UCSD-AML1 (cell line): Measurements from ENCODE around the gene CGRRF1.
A peak's percentile ranks its signal among the peaks of the same experiment; 100 is the strongest.

ENCODE experiments used
- DNase-seq: peaks from one replicate; lab custom pipeline; 2025; ENCODE audit not compliant: unreplicated experiment; lab: John Stamatoyannopoulos, UW

The CGRRF1 gene

DNA sequence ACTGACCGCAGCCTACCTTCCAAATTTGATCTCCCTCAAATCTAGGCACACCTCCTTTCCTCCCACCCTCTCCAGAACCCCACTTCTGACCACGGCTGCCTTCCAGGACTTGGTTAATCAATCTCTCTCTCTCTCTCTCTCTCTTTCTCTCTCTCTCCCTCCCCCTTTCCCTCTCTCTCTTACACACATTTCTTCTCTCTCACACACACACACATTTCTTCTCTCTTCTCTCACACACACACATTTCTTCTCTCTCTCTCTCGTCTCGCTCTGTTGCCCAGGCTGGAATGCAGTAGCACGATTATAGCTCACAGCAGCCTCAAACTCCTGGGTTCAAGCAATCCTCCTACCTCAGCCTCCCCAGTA is 20.4 kb upstream of the CGRRF1 start:
- no peak for DNase-seq

DNA sequence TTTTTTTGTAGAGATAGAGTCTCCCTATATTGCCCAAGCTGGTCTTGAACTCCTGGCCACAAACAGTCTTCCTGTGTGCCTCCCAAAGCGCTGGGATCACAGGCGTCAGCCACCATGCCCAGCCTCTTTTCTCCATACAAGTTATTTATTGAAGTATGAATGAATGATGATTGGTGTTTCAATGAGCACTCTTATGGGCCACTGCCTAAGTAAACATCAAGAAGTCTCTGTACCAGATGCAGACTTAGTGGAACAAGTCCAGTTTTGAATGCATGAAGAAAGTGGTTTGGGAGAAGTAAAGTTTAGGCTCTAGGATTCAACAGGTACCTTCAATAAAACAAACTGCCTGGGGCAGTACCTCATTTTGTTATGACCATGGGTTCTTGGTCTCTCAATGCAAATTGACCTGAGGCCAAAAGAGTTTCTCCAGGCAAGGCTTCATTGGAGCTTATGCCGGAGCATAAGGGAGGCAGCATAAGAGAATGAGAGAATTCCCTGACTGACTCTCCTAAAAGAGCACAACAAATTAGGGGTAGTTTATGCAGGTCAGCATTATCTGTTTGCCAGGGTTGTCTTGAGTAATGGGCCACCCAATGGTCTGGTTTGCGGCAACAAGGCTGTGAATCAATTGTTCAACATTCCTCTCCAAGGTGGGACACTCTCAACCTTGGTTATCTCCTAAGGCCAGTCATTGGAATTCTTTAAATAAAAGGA is 19.8 kb upstream of the CGRRF1 start:
- DNase-seq = no peak

DNA sequence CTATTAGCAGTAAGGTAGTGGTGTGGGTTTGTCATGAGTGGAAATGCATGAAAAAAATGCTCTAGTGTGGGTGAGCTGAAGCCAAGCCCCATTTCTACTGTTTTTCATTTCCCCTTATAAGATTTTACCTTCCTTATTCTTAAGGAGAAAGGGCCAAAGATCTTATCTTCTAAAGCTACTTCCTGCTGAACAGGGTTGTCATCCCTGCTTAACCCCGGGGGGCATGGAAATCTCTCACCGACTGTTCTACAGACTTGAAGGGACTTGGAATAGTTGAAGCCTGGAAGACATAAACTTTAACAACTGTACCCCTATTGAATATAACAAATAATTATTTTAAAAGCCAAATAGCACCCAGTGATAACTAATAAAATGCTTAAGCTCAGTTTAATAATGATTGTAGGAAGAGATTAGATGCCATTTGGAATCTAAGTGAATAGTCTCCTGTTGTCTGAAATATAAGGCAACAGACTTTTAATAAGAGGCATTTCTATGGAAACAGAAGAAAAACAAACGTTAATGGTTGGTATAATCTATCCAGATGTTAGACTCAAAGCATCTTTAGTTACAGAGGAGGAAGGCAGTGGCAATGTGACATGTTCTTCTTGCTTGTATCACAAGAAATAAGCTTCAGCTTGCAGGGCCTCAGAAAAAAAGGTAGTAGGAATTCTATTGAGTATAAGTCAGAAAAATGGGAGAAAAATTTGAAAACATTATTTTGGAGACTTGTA is 19.1 kb upstream of the CGRRF1 start:
- no peak for DNase-seq

DNA sequence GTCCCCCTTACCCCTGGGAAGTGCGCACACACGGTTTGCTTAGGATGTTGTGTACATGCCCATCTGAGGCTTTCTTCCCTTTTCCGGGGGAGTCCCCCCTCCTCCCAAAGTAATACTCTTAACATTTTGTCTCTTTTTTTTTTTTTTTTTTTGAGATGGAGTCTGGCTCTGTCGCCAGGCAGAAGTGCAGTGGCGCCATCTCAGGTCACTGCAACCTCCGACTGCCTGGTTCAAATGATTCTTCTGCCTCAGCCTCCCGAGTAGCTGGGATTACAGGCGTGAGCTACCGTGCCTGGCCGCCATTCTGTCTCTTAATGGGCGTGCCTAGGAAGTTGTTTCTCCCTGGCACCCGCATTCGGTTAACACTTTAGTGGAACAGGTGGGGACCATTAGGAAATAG is 16.4 kb upstream of the CGRRF1 start:
- peak; percentile 33 for DNase-seq

DNA sequence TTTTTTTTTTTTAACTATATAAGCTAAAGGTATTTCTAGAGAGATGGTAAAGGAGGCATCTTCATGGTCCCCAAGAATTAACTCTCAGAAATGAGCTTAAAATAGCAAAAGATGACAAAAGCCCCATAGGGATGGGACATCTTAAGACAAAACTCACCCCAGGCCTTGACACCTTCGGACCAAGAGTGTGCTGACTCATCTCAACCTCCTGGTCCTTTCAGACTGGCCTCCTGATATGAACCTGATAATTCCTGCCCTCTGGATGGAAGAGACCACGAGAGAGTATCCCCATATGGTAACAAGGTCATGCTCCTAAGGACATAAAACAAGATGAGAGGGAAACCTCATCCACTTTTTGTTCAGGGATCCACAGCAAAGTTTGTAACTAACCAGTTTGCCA is 12.5 kb upstream of the CGRRF1 start:
- no peak for DNase-seq

GRCh38 chr14:54498095-54498531 is 11.6 kb upstream of the CGRRF1 start:
- no peak for DNase-seq

GRCh38 chr14:54498579-54498978 is 11.1 kb upstream of the CGRRF1 start:
- DNase-seq = no peak

DNA sequence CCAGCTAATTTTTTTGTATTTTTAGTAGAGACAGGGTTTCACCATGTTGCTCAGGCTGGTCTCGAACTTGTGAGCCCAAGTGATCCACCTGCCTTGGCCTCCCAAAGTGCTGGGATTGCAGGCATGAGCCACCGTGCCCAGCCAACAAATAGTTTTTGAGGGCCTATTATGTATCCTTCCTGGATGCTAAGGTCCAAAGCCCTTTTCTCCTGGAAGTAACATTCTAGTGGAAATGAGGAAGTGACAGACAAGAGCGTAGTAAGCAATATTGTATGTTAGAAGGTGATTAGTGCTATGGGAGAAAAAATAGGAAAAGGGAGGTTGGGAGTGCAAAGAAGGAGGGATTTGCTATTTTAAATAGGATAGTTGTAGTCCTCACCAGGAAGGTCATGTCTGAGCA is 9.0 kb upstream of the CGRRF1 start:
- no peak for DNase-seq

DNA sequence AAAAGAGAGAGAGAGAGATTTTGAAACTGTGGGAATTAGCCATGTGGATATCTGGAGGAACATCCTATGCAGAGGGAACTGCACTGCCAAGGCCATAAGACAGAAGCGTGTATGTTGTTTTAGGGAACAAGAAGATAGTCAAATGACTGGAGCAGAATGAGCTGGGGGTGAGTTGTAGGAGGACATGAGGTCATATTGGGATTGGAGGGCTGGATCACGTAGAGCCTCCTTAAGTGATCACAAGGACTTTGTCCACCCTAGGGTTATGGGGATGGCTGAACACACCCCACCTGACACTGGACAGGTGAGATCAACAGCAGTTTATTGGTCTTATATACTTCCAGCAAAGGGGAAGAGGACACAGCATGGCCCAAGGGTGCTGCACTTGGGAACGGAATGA is 8.2 kb upstream of the CGRRF1 start:
- no peak for DNase-seq

- DNase-seq = peak; percentile 35
Observed at GRCh38 chr14:54502602-54503001, 7.1 kb upstream of the CGRRF1 start.

GRCh38 chr14:54503486-54503885 is 6.2 kb upstream of the CGRRF1 start:
- DNase-seq = no peak

DNA sequence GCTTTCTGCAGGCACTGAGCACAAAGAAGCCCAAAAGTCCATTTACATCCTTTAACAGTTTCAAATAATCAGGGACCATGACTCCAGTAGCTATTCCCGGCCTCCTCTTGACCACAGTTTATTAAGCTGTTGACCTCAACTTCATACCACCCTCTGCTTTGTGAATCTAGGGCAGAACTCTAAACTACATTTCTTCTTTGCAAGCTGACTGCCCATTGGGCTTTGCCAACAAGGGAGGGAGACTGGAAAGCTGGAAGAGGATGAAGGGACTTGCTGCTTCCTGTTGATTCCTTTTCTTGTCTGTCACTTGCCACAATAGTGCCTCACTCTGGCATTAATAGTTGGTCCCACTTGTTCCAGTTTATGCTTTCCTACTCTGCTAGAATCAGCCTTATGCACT is 2.7 kb downstream of the CGRRF1 start:
- no peak for DNase-seq

DNA sequence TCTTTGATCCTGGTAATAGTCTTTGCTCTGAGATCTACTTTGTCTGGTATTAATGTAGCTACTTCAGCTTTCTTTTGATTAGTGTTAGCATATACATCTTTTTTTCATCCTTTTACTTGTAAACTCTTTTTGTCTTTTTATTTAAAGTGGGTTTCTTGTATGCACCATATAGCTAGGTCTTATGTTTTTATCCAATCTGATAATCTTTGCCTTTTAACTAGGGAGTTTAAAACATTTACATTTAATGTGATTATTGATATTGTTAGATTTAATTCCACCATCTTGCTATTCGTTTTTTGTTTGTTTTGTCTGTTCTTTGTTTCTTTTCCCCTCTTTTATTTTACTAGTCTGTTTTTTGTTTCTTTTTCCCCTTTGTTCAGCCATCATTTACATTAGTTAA is 6.0 kb downstream of the CGRRF1 start:
- DNase-seq = no peak

DNA sequence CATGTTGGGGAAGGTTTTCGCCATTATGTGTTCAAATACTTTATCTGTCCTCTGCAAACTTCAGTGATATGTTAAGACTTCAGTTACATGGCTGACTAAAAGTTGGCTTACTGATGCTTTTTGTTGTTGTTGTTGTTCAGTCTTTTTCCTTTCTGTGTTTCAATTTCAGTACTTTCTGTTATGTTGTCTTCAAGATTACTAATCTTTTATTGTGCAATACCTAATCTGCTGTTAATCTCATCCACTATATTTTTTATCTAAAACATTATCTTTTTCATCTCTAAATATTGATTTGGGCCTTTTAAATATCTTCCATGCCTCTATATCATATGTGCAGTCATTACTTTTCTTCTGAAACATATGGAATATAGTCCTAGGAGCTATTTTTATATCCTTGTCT is 7.0 kb downstream of the CGRRF1 start:
- no peak for DNase-seq

GRCh38 chr14:54524410-54524809 is 14.7 kb downstream of the CGRRF1 start:
- no peak for DNase-seq

DNA sequence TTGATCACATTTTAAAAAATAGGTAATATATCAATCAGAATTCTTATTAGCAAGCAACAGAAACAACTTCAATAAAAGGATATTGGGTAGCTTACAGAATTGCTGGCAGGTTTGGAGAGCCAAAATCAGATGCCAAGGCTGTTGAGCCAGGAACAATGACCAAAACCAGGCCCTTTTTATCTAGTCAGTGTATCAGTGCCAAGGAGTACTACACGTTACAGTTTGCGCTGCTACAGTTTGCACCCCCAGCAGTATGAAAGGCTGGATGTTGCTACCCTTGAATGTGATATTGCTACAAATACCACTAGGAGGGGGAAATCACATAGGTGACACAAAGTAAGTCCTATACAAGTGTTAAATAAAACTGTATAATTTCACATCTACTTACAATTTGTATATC is 19.3 kb downstream of the CGRRF1 start:
- no peak for DNase-seq

GRCh38 chr14:54529811-54530210 is 20.1 kb downstream of the CGRRF1 start:
- DNase-seq = no peak

GRCh38 chr14:54532111-54533012 is 22.7 kb downstream of the CGRRF1 start:
- DNase-seq = no peak

- no peak for DNase-seq
Observed at GRCh38 chr14:54533100-54533499, 23.4 kb downstream of the CGRRF1 start.

- no peak for DNase-seq
Observed at GRCh38 chr14:54535126-54535525, 25.4 kb downstream of the CGRRF1 start.

DNA sequence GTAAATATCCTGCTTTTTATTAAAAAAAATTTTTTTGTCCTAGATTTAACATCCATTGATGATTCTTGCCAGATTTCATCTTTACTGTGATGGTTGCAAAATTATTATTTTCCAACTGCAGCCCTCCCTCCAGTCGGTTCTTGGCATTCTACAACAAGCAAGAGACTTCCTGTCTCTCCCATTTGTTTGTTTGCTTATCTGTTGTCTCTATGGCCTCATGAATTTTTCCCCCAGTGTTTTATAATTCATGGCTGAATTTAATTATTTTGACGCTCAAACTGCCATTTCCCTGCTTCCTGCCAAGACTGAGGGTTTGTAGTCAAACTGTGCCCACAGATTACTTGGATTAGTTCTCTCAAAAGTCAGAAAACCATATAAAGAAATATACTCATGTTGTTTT is 25.9 kb downstream of the CGRRF1 start:
- no peak for DNase-seq

GRCh38 chr14:54537651-54538050 is 27.9 kb downstream of the CGRRF1 start:
- DNase-seq = no peak
